WTC11 (cell line): Measurements from ENCODE around the gene GTF2B. TPM values are rescaled to one million over a fixed set of nuclear protein-coding genes. Genes with fewer than 3 reads are reported as not detected.
"Not testable (repeated sequence)": the region's sequence is repeated elsewhere in the genome, so short reads cannot be mapped to it uniquely, and the experiment has no call there.

Experiments used
- ATAC-seq: fragments of 200-7000 bp; cut with Tn5 transposase; 2 replicates; pipeline ENCODE4 v1.10.0; 2021; ENCODE audit warnings: mild to moderate bottlenecking, moderate library complexity
- CTCF ChIA-PET: fragments of 300-600 bp; sonication (Branson Sonifier 250); formaldehyde crosslinking; loops from one replicate; lab custom pipeline; 2021; ENCODE audit warnings: antibody characterized with exemption; lab: Charles Lee
- POLR2A ChIA-PET: fragments of 350-600 bp; sonication (Branson Sonifier 250); formaldehyde crosslinking; loops from one replicate; lab custom pipeline; 2021; ENCODE audit warnings: antibody characterized with exemption; lab: Charles Lee
- DNase-seq: peaks from one replicate; pipeline ENCODE4 v3.0.0; 2021; ENCODE audit warnings: low spot score
- H3K27ac Mint-ChIP-seq: 2 replicates; pipeline ENCODE4 v1.8.0; 2021; ENCODE audit warnings: mixed read lengths
- H3K27me3 Mint-ChIP-seq: 2 replicates; pipeline ENCODE4 v1.8.0; 2021; ENCODE audit warnings: low read depth, mild to moderate bottlenecking, moderate library complexity, mixed read lengths
- H3K36me3 Mint-ChIP-seq: 2 replicates; pipeline ENCODE4 v1.8.0; 2021; ENCODE audit warnings: mixed read lengths
- H3K4me1 Mint-ChIP-seq: 2 replicates; pipeline ENCODE4 v1.8.0; 2022; ENCODE audit warnings: mixed read lengths
- H3K4me3 Mint-ChIP-seq: 2 replicates; pipeline ENCODE4 v1.8.0; 2021; ENCODE audit warnings: mild to moderate bottlenecking, moderate library complexity, mixed read lengths
- H3K9me3 Mint-ChIP-seq: 2 replicates; pipeline ENCODE4 v1.8.0; 2021; ENCODE audit warnings: mixed read lengths
- GABPB1 ChIP-seq: sonication (generic); formaldehyde crosslinking; IDR thresholded peaks from 2 replicates; pipeline ENCODE4 v1.8.1; 2023; ENCODE audit warnings: mild to moderate bottlenecking, missing genetic modification reagents
- JAZF1 ChIP-seq: fragments of 250-450 bp; sonication (Bioruptor Pico); IDR thresholded peaks from 2 replicates; pipeline ENCODE4 v1.9.0; 2021; ENCODE audit warnings: moderate library complexity, mild to moderate bottlenecking, inconsistent platforms
- ZNF121 ChIP-seq: sonication (generic); formaldehyde crosslinking; IDR thresholded peaks from 2 replicates; pipeline ENCODE4 v1.8.0; 2023; ENCODE audit warnings: missing genetic modification reagents
- total RNA-seq: library from RNA; stranded (reverse); gene quantifications from 3 replicates; pipeline ENCODE4 v1.2.3, GENCODE V29; 2021
- TF ChIP-seq, protein P1 (sequence below): fragments of 250-450 bp; sonication (Bioruptor Pico); IDR thresholded peaks from 2 replicates; pipeline ENCODE4 v2.1.2; 2022; ENCODE audit warnings: mild to moderate bottlenecking, moderate library complexity
- TF ChIP-seq, protein P2 (sequence below): sonication (generic); formaldehyde crosslinking; IDR thresholded peaks from 2 replicates; pipeline ENCODE4 v1.8.0; 2022; ENCODE audit warnings: missing genetic modification reagents
- TF ChIP-seq, protein P3 (sequence below): sonication (generic); formaldehyde crosslinking; IDR thresholded peaks from 2 replicates; pipeline ENCODE4 v1.8.1; 2023; ENCODE audit warnings: mild to moderate bottlenecking, missing genetic modification reagents, borderline replicate concordance
- TF ChIP-seq, protein P4 (sequence below): fragments of 200-600 bp; IDR thresholded peaks from 2 replicates; pipeline ENCODE4 v1.8.0; 2022; ENCODE audit warnings: antibody characterized with exemption
- TF ChIP-seq, protein P5 (sequence below): sonication (generic); formaldehyde crosslinking; IDR thresholded peaks from 2 replicates; pipeline ENCODE4 v1.8.0; 2023; ENCODE audit warnings: mild to moderate bottlenecking, missing genetic modification reagents

The GTF2B gene
- total RNA-seq, 1 experiment from 2014 or later, result 14.2 TPM

DNA sequence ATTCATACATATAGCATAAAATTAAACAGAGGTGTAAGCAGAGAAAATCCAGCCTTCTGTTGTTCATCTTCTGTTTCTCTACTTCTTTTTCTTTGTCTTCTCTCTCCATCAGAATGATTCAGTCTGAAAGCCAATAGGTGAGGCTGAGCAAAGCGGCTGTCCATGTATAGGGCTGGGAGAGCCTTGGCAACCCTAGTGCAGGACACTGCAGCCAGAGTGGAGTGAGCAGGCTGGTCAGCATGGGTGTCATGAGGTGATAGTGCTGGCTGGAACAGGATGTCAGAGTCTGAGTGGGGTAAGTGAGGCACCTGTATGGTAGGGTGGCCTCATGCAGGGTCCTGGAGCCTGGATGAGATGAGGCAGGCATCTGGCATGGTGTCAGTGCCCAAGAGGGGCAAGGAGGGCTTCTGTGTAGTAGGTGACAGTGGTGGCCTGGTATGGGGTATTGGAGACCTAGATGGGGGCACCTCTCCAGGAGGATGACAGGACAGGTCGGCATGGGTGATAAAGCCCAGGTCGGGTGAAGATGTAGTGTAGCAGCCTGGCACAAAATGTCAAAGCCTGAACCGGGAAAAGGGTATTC lies 45.5 kb upstream of the GTF2B start (continued):
- TF ChIP-seq, protein P1, sequence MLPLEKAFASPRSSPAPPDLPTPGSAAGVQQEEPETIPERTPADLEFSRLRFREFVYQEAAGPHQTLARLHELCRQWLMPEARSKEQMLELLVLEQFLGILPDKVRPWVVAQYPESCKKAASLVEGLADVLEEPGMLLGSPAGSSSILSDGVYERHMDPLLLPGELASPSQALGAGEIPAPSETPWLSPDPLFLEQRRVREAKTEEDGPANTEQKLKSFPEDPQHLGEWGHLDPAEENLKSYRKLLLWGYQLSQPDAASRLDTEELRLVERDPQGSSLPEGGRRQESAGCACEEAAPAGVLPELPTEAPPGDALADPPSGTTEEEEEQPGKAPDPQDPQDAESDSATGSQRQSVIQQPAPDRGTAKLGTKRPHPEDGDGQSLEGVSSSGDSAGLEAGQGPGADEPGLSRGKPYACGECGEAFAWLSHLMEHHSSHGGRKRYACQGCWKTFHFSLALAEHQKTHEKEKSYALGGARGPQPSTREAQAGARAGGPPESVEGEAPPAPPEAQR (CRISPR knock-in tag), result no peak
- TF ChIP-seq, protein P2, sequence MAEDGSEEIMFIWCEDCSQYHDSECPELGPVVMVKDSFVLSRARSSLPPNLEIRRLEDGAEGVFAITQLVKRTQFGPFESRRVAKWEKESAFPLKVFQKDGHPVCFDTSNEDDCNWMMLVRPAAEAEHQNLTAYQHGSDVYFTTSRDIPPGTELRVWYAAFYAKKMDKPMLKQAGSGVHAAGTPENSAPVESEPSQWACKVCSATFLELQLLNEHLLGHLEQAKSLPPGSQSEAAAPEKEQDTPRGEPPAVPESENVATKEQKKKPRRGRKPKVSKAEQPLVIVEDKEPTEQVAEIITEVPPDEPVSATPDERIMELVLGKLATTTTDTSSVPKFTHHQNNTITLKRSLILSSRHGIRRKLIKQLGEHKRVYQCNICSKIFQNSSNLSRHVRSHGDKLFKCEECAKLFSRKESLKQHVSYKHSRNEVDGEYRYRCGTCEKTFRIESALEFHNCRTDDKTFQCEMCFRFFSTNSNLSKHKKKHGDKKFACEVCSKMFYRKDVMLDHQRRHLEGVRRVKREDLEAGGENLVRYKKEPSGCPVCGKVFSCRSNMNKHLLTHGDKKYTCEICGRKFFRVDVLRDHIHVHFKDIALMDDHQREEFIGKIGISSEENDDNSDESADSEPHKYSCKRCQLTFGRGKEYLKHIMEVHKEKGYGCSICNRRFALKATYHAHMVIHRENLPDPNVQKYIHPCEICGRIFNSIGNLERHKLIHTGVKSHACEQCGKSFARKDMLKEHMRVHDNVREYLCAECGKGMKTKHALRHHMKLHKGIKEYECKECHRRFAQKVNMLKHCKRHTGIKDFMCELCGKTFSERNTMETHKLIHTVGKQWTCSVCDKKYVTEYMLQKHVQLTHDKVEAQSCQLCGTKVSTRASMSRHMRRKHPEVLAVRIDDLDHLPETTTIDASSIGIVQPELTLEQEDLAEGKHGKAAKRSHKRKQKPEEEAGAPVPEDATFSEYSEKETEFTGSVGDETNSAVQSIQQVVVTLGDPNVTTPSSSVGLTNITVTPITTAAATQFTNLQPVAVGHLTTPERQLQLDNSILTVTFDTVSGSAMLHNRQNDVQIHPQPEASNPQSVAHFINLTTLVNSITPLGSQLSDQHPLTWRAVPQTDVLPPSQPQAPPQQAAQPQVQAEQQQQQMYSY (CRISPR knock-in tag), result no peak
- TF ChIP-seq, protein P3, sequence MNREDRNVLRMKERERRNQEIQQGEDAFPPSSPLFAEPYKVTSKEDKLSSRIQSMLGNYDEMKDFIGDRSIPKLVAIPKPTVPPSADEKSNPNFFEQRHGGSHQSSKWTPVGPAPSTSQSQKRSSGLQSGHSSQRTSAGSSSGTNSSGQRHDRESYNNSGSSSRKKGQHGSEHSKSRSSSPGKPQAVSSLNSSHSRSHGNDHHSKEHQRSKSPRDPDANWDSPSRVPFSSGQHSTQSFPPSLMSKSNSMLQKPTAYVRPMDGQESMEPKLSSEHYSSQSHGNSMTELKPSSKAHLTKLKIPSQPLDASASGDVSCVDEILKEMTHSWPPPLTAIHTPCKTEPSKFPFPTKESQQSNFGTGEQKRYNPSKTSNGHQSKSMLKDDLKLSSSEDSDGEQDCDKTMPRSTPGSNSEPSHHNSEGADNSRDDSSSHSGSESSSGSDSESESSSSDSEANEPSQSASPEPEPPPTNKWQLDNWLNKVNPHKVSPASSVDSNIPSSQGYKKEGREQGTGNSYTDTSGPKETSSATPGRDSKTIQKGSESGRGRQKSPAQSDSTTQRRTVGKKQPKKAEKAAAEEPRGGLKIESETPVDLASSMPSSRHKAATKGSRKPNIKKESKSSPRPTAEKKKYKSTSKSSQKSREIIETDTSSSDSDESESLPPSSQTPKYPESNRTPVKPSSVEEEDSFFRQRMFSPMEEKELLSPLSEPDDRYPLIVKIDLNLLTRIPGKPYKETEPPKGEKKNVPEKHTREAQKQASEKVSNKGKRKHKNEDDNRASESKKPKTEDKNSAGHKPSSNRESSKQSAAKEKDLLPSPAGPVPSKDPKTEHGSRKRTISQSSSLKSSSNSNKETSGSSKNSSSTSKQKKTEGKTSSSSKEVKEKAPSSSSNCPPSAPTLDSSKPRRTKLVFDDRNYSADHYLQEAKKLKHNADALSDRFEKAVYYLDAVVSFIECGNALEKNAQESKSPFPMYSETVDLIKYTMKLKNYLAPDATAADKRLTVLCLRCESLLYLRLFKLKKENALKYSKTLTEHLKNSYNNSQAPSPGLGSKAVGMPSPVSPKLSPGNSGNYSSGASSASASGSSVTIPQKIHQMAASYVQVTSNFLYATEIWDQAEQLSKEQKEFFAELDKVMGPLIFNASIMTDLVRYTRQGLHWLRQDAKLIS (CRISPR knock-in tag), result no peak

DNA sequence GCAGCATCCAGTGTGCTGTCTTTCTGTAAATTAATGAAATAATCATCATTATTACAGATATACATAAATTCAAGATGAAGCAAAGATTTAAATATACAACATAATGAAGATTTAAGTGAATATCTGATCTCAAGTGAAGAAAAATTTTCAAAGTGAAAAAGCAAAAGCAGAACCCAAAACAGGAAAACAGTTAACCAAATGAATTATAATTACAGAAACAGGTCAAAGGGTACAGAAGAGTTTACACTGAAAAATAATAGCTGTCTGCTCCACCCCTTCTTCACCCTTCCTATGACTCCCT lies 44.8 kb upstream of the GTF2B start:
- no peaks in the 10 kb centered on the region for H3K27me3 Mint-ChIP-seq
- ChIA-PET CTCF (no interaction called here), POLR2A (no interaction called here)
- no peaks in the 10 kb centered on the region for H3K4me1 Mint-ChIP-seq
- H3K27ac Mint-ChIP-seq, result no peak overlapping the region
- peaks cover 57% of the 10 kb centered on the region for H3K36me3 Mint-ChIP-seq
- TF ChIP-seq JAZF1 (CRISPR knock-in tag), result no peak
- TF ChIP-seq, protein P4, sequence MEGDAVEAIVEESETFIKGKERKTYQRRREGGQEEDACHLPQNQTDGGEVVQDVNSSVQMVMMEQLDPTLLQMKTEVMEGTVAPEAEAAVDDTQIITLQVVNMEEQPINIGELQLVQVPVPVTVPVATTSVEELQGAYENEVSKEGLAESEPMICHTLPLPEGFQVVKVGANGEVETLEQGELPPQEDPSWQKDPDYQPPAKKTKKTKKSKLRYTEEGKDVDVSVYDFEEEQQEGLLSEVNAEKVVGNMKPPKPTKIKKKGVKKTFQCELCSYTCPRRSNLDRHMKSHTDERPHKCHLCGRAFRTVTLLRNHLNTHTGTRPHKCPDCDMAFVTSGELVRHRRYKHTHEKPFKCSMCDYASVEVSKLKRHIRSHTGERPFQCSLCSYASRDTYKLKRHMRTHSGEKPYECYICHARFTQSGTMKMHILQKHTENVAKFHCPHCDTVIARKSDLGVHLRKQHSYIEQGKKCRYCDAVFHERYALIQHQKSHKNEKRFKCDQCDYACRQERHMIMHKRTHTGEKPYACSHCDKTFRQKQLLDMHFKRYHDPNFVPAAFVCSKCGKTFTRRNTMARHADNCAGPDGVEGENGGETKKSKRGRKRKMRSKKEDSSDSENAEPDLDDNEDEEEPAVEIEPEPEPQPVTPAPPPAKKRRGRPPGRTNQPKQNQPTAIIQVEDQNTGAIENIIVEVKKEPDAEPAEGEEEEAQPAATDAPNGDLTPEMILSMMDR, result peak; percentile 9; the same call in 1 of the 2 replicates
- H3K4me3 Mint-ChIP-seq, result no peak overlapping the region
- DNase-seq (no peak), ATAC-seq (no peak)
- H3K9me3 Mint-ChIP-seq, result peaks cover 7% of the 10 kb centered on the region; the same call in 1 of the 2 replicates

DNA sequence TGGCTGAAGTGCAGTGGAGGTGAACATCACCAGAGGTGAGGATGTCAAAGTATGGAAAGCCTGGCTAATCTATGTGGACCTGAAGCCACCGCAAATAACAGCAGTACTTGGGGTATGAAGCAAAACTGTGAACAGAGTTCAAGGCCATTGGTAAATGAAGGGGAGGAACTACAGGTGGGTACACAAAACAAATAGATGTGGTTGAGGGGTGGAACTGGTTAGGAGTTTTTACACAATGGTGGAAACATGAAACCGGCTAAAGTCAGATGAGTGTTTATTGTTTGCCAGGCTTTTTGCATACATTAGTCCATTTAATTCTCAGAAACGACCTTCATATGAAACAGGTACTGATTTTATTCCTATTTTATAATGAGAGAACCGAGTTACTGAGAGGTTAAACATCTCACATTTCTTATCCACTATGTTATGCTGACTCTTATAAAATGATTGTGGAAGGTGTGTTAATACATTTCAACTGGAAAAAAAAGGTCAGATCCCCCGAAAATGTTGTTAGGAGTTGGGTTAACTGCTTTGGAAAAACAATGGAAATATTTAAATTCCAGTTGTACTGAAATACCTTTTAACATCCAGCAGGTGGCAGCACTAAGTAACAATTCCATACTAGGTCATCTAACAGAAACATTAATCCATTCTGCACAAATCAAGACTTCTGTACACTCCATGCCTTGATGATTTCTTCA lies 44.3 kb upstream of the GTF2B start:
- H3K27me3 Mint-ChIP-seq, result no peaks in the 10 kb centered on the region
- DNase-seq, result no peak
- H3K9me3 Mint-ChIP-seq, result peaks cover 7% of the 10 kb centered on the region; the same call in 1 of the 2 replicates
- ATAC-seq, result no peak
- H3K4me3 Mint-ChIP-seq, result no peak overlapping the region
- CTCF ChIA-PET, result no interaction called here
- H3K36me3 Mint-ChIP-seq, result peaks cover 53% of the 10 kb centered on the region
- TF ChIP-seq, protein P4, result peak; percentile 55; the same call in 1 of the 2 replicates
- TF ChIP-seq GABPB1 (CRISPR knock-in tag), result 0 out of 2 replicates have a peak, but pooled peaks have one; percentile 14
- TF ChIP-seq ZNF121, result no peak
- TF ChIP-seq, protein P5, sequence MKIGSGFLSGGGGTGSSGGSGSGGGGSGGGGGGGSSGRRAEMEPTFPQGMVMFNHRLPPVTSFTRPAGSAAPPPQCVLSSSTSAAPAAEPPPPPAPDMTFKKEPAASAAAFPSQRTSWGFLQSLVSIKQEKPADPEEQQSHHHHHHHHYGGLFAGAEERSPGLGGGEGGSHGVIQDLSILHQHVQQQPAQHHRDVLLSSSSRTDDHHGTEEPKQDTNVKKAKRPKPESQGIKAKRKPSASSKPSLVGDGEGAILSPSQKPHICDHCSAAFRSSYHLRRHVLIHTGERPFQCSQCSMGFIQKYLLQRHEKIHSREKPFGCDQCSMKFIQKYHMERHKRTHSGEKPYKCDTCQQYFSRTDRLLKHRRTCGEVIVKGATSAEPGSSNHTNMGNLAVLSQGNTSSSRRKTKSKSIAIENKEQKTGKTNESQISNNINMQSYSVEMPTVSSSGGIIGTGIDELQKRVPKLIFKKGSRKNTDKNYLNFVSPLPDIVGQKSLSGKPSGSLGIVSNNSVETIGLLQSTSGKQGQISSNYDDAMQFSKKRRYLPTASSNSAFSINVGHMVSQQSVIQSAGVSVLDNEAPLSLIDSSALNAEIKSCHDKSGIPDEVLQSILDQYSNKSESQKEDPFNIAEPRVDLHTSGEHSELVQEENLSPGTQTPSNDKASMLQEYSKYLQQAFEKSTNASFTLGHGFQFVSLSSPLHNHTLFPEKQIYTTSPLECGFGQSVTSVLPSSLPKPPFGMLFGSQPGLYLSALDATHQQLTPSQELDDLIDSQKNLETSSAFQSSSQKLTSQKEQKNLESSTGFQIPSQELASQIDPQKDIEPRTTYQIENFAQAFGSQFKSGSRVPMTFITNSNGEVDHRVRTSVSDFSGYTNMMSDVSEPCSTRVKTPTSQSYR (CRISPR knock-in tag), result no peak
- TF ChIP-seq, all 79 proteins: peak for 2
- no peaks in the 10 kb centered on the region for H3K4me1 Mint-ChIP-seq
- no peak overlapping the region for H3K27ac Mint-ChIP-seq
- POLR2A ChIA-PET, result no interaction called here

DNA sequence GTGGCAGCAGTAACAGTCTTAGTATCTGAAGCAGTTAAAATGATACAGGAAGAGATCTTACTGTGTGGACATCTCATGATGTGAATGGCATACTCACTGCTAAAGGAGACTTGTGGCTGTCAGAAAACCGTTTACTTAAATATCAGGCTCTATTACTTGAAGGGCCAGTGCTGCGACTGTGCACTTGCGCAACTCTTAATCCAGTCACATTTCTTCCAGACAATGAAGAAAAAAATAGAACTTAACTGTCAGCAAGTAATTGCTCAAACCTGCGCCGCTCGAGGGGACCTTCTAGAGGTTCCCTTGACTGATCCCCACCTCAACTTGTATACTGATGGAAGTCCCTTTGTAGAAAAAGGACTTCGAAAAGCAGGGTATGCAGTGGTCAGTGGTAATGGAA lies 38.8 kb upstream of the GTF2B start:
- H3K27ac Mint-ChIP-seq, POLR2A ChIA-PET, H3K27me3 Mint-ChIP-seq, H3K9me3 Mint-ChIP-seq, CTCF ChIA-PET, H3K4me3 Mint-ChIP-seq, ATAC-seq, H3K4me1 Mint-ChIP-seq, DNase-seq: not testable (repeated sequence)
- peaks cover 29% of the 10 kb centered on the region for H3K36me3 Mint-ChIP-seq
